Measurements from ENCODE around the gene PSPC1.
"Not testable (repeated sequence)": the region's sequence is repeated elsewhere in the genome, so short reads cannot be mapped to it uniquely, and the experiment has no call there.

The PSPC1 gene

GRCh38 chr13:19782727-19783682 lies at the start of gene PSPC1:
Gene PSPC1, minus strand, starts transcription at chr13:19782945. Its CDS starts 188 bp downstream, at chr13:19782757.
- H3K36me3 ChIP-seq, H3K27me3 ChIP-seq, H3K9me3 ChIP-seq: not testable (repeated sequence)
- TF ChIP-seq CTCF (IDR thresholded peaks at IDR 0.05), result peak; percentile 48
- peaks cover 16 to 18% of the 10 kb centered on the region in 2 experiments for H3K4me1 ChIP-seq (ENCODE audit: control insufficient read depth in 1 of 2, insufficient read depth in 1 of 2, low read depth in 1 of 2, low read length in 1 of 2)
- peak within 1 kb of the TSS; percentile 95 for H3K27ac ChIP-seq
- H3K4me3 ChIP-seq (ENCODE audit: low read depth in 1 of 2, low read length in 1 of 2), result peak within 1 kb of the TSS; percentile 81 to 96

- Histone ChIP-seq H3K9me3 (no peaks in the 10 kb centered on the region), H3K36me3 (peaks cover 47% of the 10 kb centered on the region), H3K4me3 (ENCODE audit: low read depth in 1 of 2, low read length in 1 of 2) (no peak overlapping the region), H3K4me1 (ENCODE audit: control insufficient read depth in 1 of 2, insufficient read depth in 1 of 2, low read depth in 1 of 2, low read length in 1 of 2) (no peaks in the 10 kb centered on the region), H3K27ac (no peak overlapping the region), H3K27me3 (no peaks in the 10 kb centered on the region)
- TF ChIP-seq CTCF (IDR thresholded peaks at IDR 0.05), result no peak
Measured at GRCh38 chr13:19822673-19823072, 39.9 kb upstream of the PSPC1 start.

- Histone ChIP-seq H3K27me3 (no peaks in the 10 kb centered on the region), H3K27ac (no peak overlapping the region), H3K4me3 (ENCODE audit: low read depth in 1 of 2, low read length in 1 of 2) (no peak overlapping the region), H3K9me3 (no peaks in the 10 kb centered on the region), H3K36me3 (peaks cover 32% of the 10 kb centered on the region), H3K4me1 (ENCODE audit: control insufficient read depth in 1 of 2, insufficient read depth in 1 of 2, low read depth in 1 of 2, low read length in 1 of 2) (no peaks in the 10 kb centered on the region)
- peak; percentile 44 for TF ChIP-seq CTCF (IDR thresholded peaks at IDR 0.05)
Measured at GRCh38 chr13:19818223-19818842, 35.6 kb upstream of the PSPC1 start.

GRCh38 chr13:19817510-19818158 lies 34.9 kb upstream of the PSPC1 start:
- TF ChIP-seq CTCF (IDR thresholded peaks at IDR 0.05), result no peak
- Histone ChIP-seq H3K9me3 (no peaks in the 10 kb centered on the region), H3K36me3 (peaks cover 28% of the 10 kb centered on the region), H3K27ac (no peak overlapping the region), H3K4me3 (ENCODE audit: low read depth in 1 of 2, low read length in 1 of 2) (no peak overlapping the region), H3K27me3 (no peaks in the 10 kb centered on the region), H3K4me1 (ENCODE audit: control insufficient read depth in 1 of 2, insufficient read depth in 1 of 2, low read depth in 1 of 2, low read length in 1 of 2) (no peaks in the 10 kb centered on the region)

- Histone ChIP-seq H3K27me3 (no peaks in the 10 kb centered on the region), H3K36me3 (peaks cover 23% of the 10 kb centered on the region), H3K27ac (no peak overlapping the region), H3K4me1 (ENCODE audit: control insufficient read depth in 1 of 2, insufficient read depth in 1 of 2, low read depth in 1 of 2, low read length in 1 of 2) (no peaks in the 10 kb centered on the region), H3K9me3 (no peaks in the 10 kb centered on the region), H3K4me3 (ENCODE audit: low read depth in 1 of 2, low read length in 1 of 2) (no peak overlapping the region)
- no peak for TF ChIP-seq CTCF (IDR thresholded peaks at IDR 0.05)
Measured at GRCh38 chr13:19817106-19817505, 34.4 kb upstream of the PSPC1 start.

GRCh38 chr13:19815842-19816241 lies 33.1 kb upstream of the PSPC1 start:
- not testable (repeated sequence) for H3K27ac ChIP-seq, H3K27me3 ChIP-seq, H3K9me3 ChIP-seq

More at GRCh38 chr13:19815842-19816241, 33.1 kb upstream of the PSPC1 start:
- not testable (repeated sequence) for H3K4me3 ChIP-seq (ENCODE audit: low read depth in 1 of 2, low read length in 1 of 2); H3K4me1 ChIP-seq (ENCODE audit: control insufficient read depth in 1 of 2, insufficient read depth in 1 of 2, low read depth in 1 of 2, low read length in 1 of 2)
- peaks cover 22% of the 10 kb centered on the region for H3K36me3 ChIP-seq

Measured in neutrophil (primary cell).